HG03135 (cell line): Measurements from ENCODE around the gene DBET.
"Not testable (repeated sequence)": the region's sequence is repeated elsewhere in the genome, so short reads cannot be mapped to it uniquely, and the experiment has no call there.

Source experiments
- ATAC-seq: cut with Tn5 transposase; IDR thresholded peaks from one replicate; pipeline ENCODE4 v1.9.1; 2021; ENCODE audit warnings: mild to moderate bottlenecking, moderate library complexity; ENCODE audit not compliant: unreplicated experiment

The DBET gene

GRCh38 chr4:190064342-190064741 lies at the start of gene DBET:
TSS of gene DBET (plus strand) at chr4:190064502.
- not testable (repeated sequence) for ATAC-seq

DNA sequence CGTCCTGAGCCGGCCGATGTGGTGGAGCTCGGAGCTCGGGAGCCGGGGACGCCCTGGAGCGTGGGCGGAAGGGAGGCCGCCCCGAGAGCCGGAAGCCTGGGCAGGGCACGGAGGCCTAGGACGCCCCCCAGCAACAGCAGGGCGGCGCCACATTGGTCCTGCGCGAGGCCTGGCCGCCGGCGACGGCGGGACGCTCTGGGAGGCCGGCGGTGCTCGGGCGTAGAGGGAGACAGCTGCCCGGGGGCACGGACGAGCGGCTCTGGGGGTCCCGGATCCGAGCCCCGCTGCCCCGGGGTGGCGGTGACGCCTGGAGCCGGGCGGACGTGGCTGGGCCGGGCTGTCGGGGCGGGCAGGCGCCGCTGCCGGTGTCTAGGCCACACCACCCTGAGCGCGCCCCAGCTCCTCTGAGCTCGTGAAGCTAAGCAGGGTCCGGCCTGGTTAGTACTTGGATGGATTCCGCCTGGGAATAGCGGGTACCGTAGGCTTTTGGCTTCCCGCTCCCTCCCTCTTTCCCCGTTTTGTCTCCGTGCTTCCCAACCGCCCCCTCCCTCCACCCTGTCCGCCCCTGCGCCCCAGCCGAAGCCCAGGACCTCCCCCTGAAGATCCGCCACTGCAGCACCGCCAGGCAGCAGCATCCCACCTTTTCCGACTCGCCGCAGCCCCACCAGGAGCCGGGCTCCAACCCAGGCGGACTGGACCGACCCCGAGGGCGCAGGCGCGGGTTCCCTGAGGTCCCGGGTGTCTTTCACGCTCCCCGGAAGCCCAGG lies 49.3 kb upstream of the DBET start:
- no peak for ATAC-seq

- ATAC-seq = no peak
Observed at GRCh38 chr4:190015538-190016368, 48.5 kb upstream of the DBET start.

DNA sequence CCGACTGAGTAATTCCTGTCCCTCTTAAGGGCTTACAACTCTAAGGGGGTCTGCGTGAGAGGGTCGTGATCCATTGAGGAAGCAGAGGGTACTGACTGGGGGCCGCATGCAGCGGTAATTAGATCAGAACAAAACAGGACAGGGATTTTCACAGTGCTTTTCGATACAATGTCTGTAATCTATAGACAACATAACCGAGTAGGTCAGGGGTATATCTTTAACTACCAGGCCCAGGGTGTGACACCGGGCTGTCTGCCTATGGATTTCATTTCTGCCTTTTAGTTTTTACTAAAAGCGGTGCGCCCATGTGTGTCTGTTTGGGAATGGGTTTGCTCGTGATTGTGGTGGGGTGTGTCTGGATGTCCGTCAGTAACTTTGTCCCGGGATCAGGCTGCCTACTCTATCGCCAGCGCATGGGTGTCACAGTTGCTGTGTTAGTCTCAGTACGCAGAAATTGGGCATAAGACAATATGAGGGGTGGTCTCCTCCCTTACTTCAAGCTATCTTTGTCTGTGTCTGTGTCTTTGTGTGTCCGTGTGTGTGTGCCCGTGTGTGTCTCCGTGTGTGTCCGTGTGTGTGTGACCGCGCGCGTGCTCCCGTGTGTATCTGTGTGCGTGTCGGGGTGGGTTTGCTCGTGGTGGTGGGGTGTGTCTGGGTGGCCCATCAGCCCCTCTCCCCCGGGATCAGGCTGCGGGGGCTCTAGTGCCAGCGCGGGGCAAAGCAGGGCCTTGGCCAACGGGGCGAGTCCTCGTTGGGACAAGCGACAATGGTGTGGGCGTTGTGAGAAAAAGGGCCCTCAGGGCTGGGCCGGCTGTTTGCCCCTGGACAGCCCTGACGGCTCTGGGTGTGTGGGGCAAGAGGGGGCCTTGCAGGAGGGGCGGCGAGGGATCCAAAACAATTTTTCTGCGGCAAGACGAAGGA lies 47.7 kb upstream of the DBET start:
- no peak for ATAC-seq

DNA sequence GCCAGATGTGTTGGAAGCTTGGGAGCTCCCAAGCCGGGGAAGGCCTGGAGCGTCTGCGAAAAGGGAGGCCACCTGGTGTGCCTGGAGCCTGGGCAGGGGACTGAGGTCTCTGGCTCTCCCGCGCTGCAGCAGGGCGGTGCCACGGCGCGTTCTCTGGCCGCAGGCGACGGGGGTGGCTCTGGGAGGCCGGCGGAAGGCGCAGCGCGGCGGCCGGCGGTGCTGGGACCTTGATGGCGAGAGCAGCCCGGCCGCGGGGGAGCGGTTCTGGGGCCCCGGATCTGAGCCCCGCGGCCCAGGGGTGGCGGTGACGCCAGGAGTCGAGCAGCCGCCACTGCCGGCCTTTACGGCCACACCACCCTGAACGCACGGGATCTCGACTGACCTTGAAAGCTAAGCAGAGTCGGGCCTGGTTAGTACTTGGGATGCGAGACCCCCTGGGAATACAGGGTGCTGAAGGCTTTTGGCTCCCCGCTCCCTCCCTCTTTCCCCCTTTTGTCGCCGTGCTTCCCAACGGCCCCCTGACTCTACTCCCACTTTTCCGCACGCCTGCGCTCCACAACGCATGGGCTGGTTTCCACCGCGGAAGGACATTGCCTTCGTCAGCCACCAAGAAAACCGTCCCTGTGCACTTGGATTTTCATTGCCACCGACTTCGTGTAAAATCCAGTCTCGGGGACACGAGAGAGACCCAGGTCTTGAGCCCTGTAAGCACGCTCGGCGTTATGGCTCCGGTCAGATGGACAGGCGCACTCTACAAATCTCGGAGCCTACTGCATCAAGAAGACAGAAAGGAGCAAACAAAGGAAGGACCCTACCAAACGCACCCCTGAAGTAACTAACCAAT lies 46.7 kb upstream of the DBET start:
- no peak for ATAC-seq

GRCh38 chr4:190018201-190018920 lies 45.9 kb upstream of the DBET start:
- no peak for ATAC-seq

DNA sequence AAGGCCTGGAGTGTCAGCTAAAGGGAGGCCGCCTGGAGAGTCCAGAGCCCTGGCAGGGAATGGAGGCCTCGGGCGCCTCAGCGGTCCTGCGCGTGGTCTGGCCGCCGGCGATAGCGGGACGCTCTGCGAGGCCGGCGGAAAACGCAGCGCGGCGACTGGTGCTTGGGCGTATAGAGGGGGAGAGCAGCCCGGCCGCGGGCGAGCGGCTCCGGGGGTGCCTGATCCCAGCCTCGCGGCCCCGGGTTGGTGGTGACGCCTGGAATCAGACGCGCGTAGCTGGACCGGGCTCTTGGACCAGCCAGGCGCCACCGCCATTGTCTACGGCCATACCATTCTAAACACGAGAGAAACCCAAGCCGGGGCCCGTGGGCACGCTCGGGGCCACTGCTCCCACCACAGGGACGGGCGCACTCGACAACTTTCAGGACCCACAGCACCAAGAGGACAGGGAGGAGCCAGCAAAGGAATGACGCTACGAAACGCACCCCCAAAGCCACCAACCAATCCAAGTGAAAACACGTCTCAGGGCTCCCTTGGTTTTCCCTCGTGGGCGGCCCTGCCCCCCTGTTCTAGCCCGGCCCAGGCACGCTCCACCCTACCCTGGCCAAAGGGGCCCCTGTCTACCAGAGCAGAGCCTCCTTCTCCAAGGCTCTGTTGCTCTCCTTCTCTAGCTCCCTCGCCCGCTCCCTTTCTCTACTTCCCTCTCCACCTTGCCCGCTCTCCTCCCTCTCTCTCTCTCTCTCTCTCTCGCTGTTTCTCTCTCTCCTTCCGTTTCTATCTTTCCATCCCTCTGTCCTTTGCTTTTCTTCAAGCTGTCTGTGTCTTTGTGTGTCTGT lies 45.1 kb upstream of the DBET start:
- ATAC-seq = no peak

DNA sequence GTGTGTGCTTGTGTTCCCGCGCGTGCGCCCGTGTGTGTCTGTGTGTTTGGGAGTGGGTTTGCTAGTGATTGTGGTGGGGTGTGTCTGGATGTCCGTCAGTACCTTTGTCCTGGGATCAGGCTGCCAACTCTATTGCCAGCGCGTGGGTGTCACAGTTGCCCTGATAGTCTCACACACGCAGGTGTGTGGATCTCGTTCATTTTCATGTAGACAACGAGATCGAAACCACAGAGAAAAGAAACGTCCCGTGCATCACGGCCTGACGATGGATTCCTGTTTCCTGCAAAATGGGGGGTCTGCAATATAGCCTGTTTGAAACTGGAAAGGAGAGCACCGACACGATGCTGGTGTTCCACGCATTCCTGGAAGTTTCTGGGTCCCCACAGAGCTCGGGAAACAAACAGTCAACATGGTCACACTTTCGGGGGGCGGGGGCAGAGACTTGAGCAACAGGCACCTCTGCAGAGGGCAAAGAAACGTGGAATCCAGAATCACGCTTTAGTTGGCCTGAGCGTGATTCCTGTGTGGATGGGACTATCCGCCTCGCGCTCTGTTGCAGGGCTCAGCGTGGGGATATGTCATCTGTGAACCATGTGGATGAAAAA lies 44.3 kb upstream of the DBET start:
- ATAC-seq = not testable (repeated sequence)

- ATAC-seq = no peak
Observed at GRCh38 chr4:190020790-190021717, 43.2 kb upstream of the DBET start.

DNA sequence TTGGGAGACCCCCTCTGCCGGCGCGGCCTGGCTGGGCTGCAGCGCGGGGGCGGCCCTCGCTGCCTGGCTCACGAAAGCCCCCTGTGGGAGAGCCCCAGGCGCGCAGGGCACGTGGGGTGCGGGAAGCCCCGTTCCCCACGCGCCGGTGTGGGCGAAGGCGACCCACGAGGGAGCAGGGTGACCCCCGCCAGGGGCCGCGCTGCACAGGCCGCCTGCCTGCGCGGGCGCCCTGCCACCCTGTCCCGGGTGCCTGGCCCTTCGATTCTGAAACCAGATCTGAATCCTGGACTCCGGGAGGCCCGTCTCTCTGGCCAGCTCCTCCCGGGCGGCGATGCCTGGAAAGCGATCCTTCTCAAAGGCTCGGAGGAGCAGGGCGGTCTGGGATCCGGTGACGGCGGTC lies 42.3 kb upstream of the DBET start:
- not testable (repeated sequence) for ATAC-seq

GRCh38 chr4:190022614-190023281 lies 41.6 kb upstream of the DBET start:
- not testable (repeated sequence) for ATAC-seq

GRCh38 chr4:190027156-190027555 lies 37.1 kb upstream of the DBET start, which contains the start of gene FRG2:
TSS of gene FRG2 (minus strand) at chr4:190027256. CDS start at chr4:190027204, 52 bp downstream.
- ATAC-seq = not testable (repeated sequence)

GRCh38 chr4:190031264-190031663 lies 33.0 kb upstream of the DBET start:
- not testable (repeated sequence) for ATAC-seq

DNA sequence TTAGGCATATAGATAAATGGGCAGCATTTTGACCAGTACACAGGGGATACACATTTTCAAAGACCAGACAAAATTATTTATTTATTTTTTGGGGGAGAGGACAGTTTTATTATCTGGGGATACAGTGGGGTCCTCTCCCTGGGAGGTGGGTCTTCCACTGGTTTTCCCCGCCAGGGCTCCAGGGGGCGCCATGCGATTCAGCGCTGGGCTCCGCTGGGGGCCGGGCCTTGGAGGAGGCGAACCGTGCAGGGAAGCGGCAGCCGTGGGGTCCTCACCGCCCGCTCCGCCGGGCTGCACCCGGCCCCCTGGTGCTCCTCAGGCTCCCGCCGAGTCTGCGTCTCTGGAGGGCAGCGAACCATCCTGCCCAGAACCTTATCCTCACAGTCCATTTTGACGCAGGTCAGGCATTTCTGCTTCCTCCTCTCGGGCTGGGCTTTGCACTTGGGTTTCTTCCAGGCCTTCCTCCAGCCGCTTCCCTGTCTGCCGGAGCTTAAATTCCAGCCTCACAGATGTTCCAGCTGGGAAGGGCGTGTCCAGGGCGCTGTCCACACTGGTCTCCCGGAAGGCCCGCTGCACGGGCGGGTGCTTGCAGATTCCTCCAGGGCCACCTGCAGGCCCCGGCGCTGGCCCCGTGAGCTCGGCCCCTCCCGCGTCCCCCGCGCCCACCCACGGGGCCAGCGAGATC lies 26.5 kb upstream of the DBET start:
- ATAC-seq = not testable (repeated sequence)

- not testable (repeated sequence) for ATAC-seq
Observed at GRCh38 chr4:190040873-190041272, 23.4 kb upstream of the DBET start.

GRCh38 chr4:190047627-190048026 lies 16.7 kb upstream of the DBET start:
- not testable (repeated sequence) for ATAC-seq
